Left ventricle myocardium superior (tissue), 1 donor: ENCODE measurements around the gene EPOP. TPM values are rescaled to one million over a fixed set of nuclear protein-coding genes. Genes with fewer than 3 reads are reported as not detected.

Experiments
- ATAC-seq: fragments of 200-7000 bp; cut with Tn5 transposase; one replicate; pipeline ENCODE4 v1.9.1; 2020; ENCODE audit warnings: mild to moderate bottlenecking, moderate library complexity
- DNase-seq: peaks from one replicate; pipeline ENCODE4 v3.0.0-alpha.2; 2020
- intact Hi-C: fragments of 100-400 bp; cut with micrococcal nuclease; formaldehyde crosslinking; loops from one replicate; pipeline ENCODE4 v1.11.0; 2022
- total RNA-seq: library from RNA; stranded (reverse); fragmentation: NEBNext Ultra II Directional; extraction: Animal tissue kit (Norgen Biotek cat#: 25700); gene quantifications from one replicate; pipeline ENCODE4 v1.2.1, GENCODE V29; 2021
- donor health status: DM: no; HTN: yes; CAD: no; lungs with severe emphysema.

The EPOP gene
- total RNA-seq, 1 donor from 2014 or later = 0.57 TPM

- no peak for ATAC-seq
- intact Hi-C loops = no loop called here
- DNase-seq = no peak
These were observed 3.1 kb upstream of the EPOP start for GRCh38 chr17:38677819-38678218.

GRCh38 chr17:38676706-38677504, 2.1 kb upstream of the EPOP start:
- DNase-seq (peak; percentile 86), ATAC-seq (peak; percentile 78)
- intact Hi-C loops = no loop called here

- DNase-seq (no peak), ATAC-seq (peak; percentile 7)
- intact Hi-C loops = no loop called here
These were observed 576 bp downstream of the EPOP start for GRCh38 chr17:38674014-38674748.

DNA sequence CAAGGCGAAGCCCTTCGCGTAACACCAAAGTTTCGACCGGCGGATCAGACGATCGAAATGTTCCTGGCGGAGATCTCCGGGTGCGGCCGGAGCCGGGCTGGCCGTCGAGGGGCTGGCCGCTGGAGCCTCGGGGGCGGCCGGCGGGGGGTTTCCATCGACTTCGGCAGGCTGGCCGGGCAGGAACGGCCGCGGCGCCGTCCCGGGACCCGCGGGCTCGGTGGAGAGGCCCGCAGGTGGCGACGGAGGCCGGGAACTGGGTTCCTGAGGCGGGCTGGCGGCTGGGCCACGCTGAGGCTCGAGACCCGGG, 1.1 kb downstream of the EPOP start:
- intact Hi-C loops = no loop called here
- DNase-seq (peak; percentile 54), ATAC-seq (peak; percentile 3)

DNA sequence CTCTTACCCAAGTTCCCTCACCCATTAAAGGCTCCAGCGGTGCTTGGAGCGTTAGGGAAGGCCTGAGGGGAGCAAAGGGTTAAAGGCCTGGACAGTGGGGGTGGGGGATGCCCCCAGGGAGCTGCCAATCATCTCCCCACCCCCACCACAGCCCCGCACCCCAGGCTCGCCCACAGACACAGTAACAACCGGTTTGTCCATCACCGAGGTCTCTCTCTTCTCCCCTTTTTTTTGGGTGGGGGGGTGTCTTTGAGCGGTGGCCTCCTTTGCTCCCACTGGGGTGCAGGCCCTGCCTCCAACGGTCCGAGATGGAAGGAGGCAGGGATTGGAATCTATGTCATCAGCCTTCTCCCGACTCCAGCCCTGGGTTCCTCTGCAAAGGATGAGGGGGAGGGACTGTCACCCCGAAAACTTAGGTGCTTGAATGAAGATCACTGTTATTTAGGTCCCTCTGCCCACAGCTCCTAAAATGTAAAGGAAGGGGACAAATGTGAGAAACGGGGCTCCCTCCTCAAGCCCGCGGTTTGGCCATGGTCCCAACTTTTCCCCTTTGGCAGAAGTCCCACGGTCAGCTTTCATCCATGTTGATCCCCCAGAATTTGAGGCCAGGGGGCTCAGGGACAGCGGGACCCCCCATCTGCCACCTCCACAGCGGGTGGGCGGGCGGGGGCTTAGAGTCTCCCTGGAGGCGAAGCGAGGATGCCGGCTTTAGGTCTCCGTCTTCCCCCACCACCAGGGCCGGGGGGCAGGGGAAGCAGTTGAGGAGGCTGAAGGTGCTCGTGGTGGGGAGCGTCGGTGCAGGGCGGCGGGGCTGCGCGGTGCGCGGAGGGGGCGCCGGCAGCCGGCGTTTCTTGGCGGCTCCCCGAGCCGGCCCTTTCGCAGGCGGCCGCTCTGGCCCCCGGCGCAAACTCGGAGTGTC, 1.7 kb downstream of the EPOP start:
- intact Hi-C loops = no loop called here
- no peak for DNase-seq
- ATAC-seq = no peak

DNA sequence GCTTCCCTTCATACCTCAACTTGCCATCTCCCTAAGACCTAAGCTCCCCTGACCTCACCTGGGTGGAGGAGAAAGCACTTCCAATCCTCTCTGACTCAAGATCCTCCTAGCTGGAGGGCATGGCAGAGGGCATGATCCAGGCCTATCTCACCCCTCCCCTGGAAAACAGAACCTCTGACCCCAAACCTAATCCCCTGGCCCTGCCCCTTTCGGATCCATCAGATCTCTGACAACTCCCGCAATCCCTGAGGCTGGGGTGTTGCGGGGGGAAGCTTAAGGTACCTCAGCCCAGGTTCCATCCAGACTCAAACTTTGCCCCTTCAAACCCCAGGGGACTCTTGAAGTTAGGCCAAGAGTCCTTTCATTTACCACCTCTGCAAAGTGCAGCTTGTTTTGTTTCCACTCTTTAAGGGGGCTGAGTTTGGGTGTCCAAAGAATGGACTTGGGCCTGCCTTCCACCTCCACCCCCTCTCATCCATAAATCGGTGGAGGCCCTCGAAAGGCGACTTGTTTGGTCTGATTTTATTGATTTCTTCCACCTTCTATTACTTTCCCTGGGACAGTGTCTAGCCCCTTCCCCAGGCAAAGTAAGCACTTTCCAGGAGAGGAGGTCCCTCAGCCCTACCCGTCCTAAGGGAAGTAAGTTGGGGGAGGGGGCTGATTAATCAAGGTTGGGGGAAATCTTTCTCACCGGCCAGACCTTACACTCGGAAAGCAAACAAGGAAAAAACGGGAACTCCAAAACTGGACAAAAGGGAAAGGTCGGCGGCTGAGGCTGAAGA, 2.6 kb downstream of the EPOP start:
- DNase-seq (no peak), ATAC-seq (no peak)
- intact Hi-C loops = no loop called here

DNA sequence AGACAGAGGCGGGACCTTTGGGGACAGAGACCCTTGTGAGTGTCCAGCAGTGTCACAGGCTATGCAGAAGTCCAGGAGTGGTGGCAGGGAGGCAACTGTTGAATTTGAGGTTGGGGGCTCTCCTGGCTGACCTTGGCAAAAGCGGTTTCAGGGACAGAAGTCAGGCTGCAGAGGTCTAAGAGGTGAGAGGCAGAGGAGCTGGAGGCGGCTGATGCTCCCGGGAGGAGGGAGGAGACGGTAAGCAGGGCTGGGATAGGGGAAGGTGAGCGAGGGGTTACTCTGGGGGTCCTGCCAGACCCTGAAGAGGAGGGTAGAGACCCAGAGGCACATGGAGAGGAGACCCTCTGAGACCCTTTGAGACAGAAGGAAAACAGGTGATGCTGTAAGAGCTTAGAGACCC, 5.2 kb downstream of the EPOP start:
- DNase-seq (no peak), ATAC-seq (no peak)
- intact Hi-C loops = loop anchor here (10.0 kb wide), 1 partner anchor 115 kb away; no protein-coding TSS in a partner anchor

GRCh38 chr17:38667787-38668122, 7.0 kb downstream of the EPOP start:
- DNase-seq (no peak), ATAC-seq (no peak)
- intact Hi-C loops = loop anchor here (10.0 kb wide), 1 partner anchor 113 kb away; no protein-coding TSS in a partner anchor

GRCh38 chr17:38667099-38667786, 7.5 kb downstream of the EPOP start:
- intact Hi-C loops = loop anchor here (10.0 kb wide), 1 partner anchor 112 kb away; no protein-coding TSS in a partner anchor
- DNase-seq (peak; percentile 48), ATAC-seq (peak; percentile 74)

DNA sequence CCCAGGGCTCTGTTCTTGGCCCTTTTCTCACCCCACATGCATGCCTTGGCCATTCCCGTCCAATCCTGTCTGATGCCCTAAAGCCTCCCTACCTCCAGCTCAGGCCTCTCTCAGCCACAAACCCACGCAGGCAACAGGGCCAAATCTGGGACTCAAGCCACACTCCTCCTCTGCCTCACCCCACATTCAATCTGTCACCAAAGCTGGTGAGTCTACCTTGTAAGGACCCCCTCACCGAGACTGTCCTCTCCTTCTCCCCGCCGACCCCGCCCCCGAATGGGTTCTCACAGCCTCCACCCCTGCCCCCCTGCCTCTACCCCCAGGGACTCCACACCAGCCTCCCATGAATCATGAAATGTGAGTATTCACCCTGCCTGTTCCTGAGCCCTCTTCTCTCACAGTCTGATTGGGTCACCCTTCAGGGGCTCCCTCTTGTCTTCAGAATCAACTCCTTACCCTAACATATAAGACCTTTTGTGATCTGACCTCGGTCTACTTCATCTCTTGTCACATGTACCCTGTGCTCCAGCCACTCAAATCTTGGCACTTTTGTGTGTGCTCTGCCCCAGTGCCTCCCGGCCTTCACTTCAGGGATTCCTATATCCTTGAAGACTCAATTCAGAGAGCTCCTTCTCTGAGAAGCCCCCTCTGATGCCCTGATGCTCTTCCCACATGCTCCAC, 10.7 kb downstream of the EPOP start:
- intact Hi-C loops = loop anchor here (10.0 kb wide), 1 partner anchor 109 kb away; no protein-coding TSS in a partner anchor
- DNase-seq (no peak), ATAC-seq (no peak)

GRCh38 chr17:38663125-38663751, 11.5 kb downstream of the EPOP start:
- ATAC-seq (peak; percentile 84), DNase-seq (peak; percentile 70)
- intact Hi-C loops = loop anchor here (10.0 kb wide), 1 partner anchor 108 kb away; no protein-coding TSS in a partner anchor

- DNase-seq = no peak
- intact Hi-C loops = loop anchor here (10.0 kb wide), 1 partner anchor 106 kb away; no protein-coding TSS in a partner anchor
- ATAC-seq = peak; percentile 27
These were observed 14.4 kb downstream of the EPOP start for GRCh38 chr17:38660097-38661025.

DNA sequence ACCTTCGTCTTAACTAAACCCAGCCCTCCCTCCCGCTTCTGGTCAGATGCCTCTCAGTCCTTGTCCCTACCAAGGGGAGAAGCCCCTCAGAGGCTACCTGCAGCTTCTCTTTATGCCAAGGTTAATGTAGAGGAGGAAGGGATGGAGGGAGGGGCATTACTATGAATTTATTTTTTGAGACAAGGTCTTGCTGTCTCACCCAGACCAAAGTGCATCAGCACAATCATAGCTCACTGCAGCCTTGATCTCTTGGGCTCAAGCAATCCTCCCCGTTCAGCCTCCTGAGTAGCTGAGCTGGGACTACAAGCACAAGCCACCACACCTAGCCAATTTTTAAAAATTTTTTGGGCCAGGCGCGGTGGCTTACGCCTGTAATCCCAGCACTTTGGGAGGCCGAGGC, 15.3 kb downstream of the EPOP start:
- ATAC-seq (no peak), DNase-seq (no peak)
- intact Hi-C loops = no loop called here

DNA sequence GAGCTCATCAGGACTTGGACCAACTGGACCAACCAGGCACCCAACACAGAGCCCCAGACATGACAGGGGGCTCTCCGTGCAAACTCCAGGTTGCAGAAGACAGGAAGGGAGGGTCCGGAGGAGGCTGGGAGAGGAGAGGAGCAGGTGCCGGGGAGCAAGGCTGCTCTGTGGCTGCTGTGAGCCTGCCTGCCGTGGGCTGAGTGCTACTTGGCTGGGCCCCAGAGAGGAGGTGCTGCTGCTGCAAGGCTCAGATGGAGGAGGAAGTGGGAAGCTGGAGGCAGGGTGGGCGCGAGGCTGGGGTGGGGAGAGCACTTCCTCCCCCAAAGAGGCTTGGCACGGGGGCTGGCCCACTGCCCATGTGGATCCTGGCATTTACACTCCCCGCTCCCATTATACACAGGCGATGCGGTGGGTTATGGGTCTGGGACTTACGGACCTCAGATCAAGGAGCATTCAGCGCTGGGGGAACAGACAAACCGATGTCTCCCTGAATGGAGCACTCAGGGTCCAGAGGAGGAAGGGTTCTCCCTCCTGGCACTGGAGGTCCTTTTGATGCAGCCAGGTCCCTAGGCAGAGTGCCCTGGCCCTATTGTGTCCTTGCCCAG, 15.9 kb downstream of the EPOP start:
- ATAC-seq (peak; percentile 13), DNase-seq (peak; percentile 42)
- intact Hi-C loops = no loop called here

DNA sequence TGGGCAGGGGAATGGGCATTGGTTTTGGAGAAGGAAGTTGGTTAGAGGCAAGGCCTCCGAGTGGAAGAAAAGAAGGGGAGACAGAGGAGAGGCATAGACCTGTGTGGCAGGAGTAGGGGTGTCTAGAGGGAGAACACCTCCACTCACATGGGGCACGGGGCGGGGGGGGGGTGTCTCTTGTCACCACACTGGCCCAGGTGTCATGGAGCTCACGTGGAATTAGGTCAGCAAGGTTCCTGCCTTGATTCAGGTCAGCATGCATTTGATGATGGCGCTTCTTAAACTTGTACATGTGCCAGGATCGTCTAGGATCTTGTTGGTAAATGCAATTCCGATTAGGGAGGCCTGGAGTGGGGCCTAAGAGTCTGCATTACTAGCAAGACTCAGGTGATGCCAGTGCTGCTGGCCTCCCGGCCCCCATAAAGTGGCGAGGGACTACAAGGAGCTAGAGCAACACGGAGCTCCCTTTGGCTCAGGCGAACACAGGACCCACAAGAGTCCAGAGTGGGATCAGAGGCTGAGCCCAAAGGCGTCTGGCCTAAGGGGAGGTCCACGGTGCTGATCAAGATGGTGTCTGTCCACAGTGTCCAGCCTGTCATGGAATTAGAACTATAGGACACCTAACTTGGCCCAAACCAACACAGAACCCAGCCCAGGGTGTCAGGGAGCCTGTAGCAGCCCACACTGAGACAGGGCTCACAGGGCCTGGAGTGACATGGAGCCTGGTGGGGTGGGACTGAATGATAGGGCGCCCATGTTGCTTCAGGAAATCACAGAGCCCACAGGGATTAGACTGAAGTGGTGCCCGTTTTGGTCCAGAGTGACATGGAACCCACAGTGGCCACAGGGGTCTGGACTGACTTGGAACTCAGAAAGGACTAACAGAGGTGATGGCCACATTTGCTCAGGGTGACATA, 16.7 kb downstream of the EPOP start:
- intact Hi-C loops = no loop called here
- ATAC-seq (no peak), DNase-seq (no peak)
